ENCODE results near the gene CALCR. TPM values are rescaled to one million over a fixed set of nuclear protein-coding genes. Genes with fewer than 3 reads are reported as not detected.

The CALCR gene
- polyA plus RNA-seq, 3 donors = not detected

DNA sequence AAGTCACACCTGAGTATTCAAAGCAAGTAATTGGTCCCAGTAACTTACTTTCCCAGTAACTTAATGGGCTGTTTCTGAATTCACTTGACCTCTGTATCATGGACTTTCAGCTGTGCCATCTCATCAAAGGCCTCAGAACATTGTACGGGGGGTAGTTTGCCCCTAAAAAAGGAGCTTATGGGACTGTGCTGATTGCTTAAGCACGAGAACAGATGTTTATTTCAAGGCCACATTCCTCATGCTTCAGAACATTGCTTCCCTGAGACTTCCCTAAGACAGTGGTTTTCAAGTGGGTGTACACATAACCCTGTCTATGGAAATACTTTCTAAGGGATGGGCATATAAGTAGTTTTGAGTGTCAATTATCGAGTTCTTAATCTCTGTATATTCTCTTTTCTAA, 26.8 kb downstream of the CALCR start:
- H3K27ac ChIP-seq (ENCODE audit: low read depth in 1 of 2, low read length in 2 of 2) = no peak overlapping the region
- no peaks in the 10 kb centered on the region for H3K36me3 ChIP-seq (replicated peaks in 1 of 2; ENCODE audit: control insufficient read depth in 1 of 2, insufficient read depth in 2 of 2, low read length in 2 of 2)
- no peak overlapping the region for H3K4me2 ChIP-seq (replicated peaks; ENCODE audit: extremely low read depth, low read length, poor library complexity, severe bottlenecking)
- H3K4me3 Mint-ChIP-seq = no peak overlapping the region
- no peaks in the 10 kb centered on the region for H3K36me3 Mint-ChIP-seq
- no peak overlapping the region for H3K9ac ChIP-seq (ENCODE audit: insufficient read depth, low read length, poor library complexity, severe bottlenecking)
- no peak overlapping the region for H3K4me3 ChIP-seq (replicated peaks in 1 of 3; ENCODE audit: low read depth in 2 of 3, low read length in 3 of 3)
- DNase-seq = no peak
- WGBS (ENCODE audit: insufficient coverage) = no CpG with 5 or more reads among the region's 3 CpGs
- H3K79me2 ChIP-seq (ENCODE audit: insufficient read depth, low read length) = no peaks in the 10 kb centered on the region
- no peak overlapping the region for H3K27ac Mint-ChIP-seq
- no peaks in the 10 kb centered on the region for H3K4me1 Mint-ChIP-seq
- no peaks in the 10 kb centered on the region for H3K9me3 ChIP-seq (replicated peaks in 1 of 2; ENCODE audit: control insufficient read depth in 1 of 2, insufficient read depth in 1 of 2, low read length in 2 of 2)
- peaks cover 3 to 4% (median 4%) of the 10 kb centered on the region in 3 donors for H3K27me3 Mint-ChIP-seq (ENCODE audit: low read depth in 3 of 3)
- no peak overlapping the region for H2AFZ ChIP-seq (ENCODE audit: insufficient read depth, low read depth, low read length, poor library complexity, severe bottlenecking)
- H3K4me1 ChIP-seq (ENCODE audit: control insufficient read depth in 1 of 2, insufficient read depth in 2 of 2, low read length in 2 of 2) = no peaks in the 10 kb centered on the region
- no peaks in the 10 kb centered on the region for H4K20me1 ChIP-seq (ENCODE audit: insufficient read depth, low read length)
- no peaks in the 10 kb centered on the region for H3K9me3 Mint-ChIP-seq
- TF ChIP-seq CTCF (IDR thresholded peaks at IDR 0.05) = no peak
- H3K27me3 ChIP-seq (ENCODE audit: control insufficient read depth in 2 of 2, insufficient read depth in 2 of 2, low read length in 2 of 2) = no peaks in the 10 kb centered on the region
- intact Hi-C loops (cut with micrococcal nuclease) = no loop called here

DNA sequence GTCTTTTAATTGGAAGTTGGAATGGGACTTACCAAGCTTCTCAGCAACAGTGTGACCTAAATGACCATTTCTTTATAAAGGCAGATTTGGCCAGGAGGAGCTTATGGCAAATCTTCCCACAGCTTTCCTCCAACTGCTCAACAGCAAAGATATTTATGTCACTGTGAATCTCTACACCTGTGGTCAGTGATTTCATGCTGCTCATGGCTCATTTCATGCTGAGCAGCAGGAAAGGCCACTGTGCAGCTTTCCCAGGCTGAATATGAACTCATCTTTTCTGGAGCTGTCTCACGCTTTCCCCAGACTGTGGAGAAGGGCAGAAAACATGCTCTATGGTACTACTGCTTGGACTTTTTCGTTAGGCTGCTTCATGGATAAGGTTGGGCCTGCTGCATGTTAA, 29.8 kb downstream of the CALCR start:
- Histone ChIP-seq H3K27ac (ENCODE audit: low read depth in 1 of 2, low read length in 2 of 2) (no peak overlapping the region), H3K9ac (ENCODE audit: insufficient read depth, low read length, poor library complexity, severe bottlenecking) (no peak overlapping the region), H2AFZ (ENCODE audit: insufficient read depth, low read depth, low read length, poor library complexity, severe bottlenecking) (no peak overlapping the region), H3K36me3 (replicated peaks in 1 of 2; ENCODE audit: control insufficient read depth in 1 of 2, insufficient read depth in 2 of 2, low read length in 2 of 2) (no peaks in the 10 kb centered on the region), H3K9me3 (replicated peaks in 1 of 2; ENCODE audit: control insufficient read depth in 1 of 2, insufficient read depth in 1 of 2, low read length in 2 of 2) (no peaks in the 10 kb centered on the region), H3K4me1 (ENCODE audit: control insufficient read depth in 1 of 2, insufficient read depth in 2 of 2, low read length in 2 of 2) (no peaks in the 10 kb centered on the region), H3K4me2 (replicated peaks; ENCODE audit: extremely low read depth, low read length, poor library complexity, severe bottlenecking) (no peak overlapping the region), H3K4me3 (replicated peaks in 1 of 3; ENCODE audit: low read depth in 2 of 3, low read length in 3 of 3) (no peak overlapping the region), H4K20me1 (ENCODE audit: insufficient read depth, low read length) (no peaks in the 10 kb centered on the region), H3K79me2 (ENCODE audit: insufficient read depth, low read length) (no peaks in the 10 kb centered on the region), H3K27me3 (ENCODE audit: control insufficient read depth in 2 of 2, insufficient read depth in 2 of 2, low read length in 2 of 2) (no peaks in the 10 kb centered on the region)
- 90% methylated on average over 2 of the region's 2 CpGs for WGBS (ENCODE audit: insufficient coverage)
- Mint-ChIP-seq H3K4me3 (no peak overlapping the region), H3K27ac (no peak overlapping the region), H3K4me1 (no peaks in the 10 kb centered on the region), H3K27me3 (ENCODE audit: low read depth in 3 of 3) (peaks cover 3 to 4% (median 4%) of the 10 kb centered on the region in 3 donors), H3K36me3 (no peaks in the 10 kb centered on the region), H3K9me3 (peaks cover 0 to under 1% (median 0%) of the 10 kb centered on the region in 7 donors)
- DNase-seq = no peak
- intact Hi-C loops (cut with micrococcal nuclease) = no loop called here
- no peak for TF ChIP-seq CTCF (IDR thresholded peaks at IDR 0.05)

Data from CD14-positive monocyte (primary cell).